SK-N-SH (cell line): Measurements from ENCODE around the gene MPIG6B. TPM values are rescaled to one million over a fixed set of nuclear protein-coding genes. Genes with fewer than 3 reads are reported as not detected.

Source experiments
- CTCF ChIA-PET: fragments of 300-600, 350-600 bp; formaldehyde crosslinking; extraction: SDS; loops from one replicate; lab custom pipeline; 2021; lab: Yijun Ruan, JAX
- POLR2A ChIA-PET: fragments of 350-600 bp; sonication (Branson Sonifier 250); formaldehyde crosslinking; extraction: SDS; loops from one replicate; lab custom pipeline; 2020; ENCODE audit warnings: antibody characterized with exemption, inconsistent platforms; lab: Yijun Ruan, JAX
- DNase-seq: peaks from one replicate; pipeline ENCODE4 v3.0.0; 2012
- H2AFZ ChIP-seq: fragments of 200-600 bp; sonication (generic); 2 replicates; pipeline ENCODE4 v1.8.1; 2016; ENCODE audit warnings: antibody characterized with exemption, mild to moderate bottlenecking, low read depth
- H3F3A ChIP-seq: fragments of 200-600 bp; sonication (generic); replicated peaks from 2 replicates; pipeline ENCODE3; 2016; ENCODE audit warnings: antibody characterized with exemption, mild to moderate bottlenecking; ENCODE audit not compliant: insufficient read depth
- H3K27ac ChIP-seq, 2 experiments: fragments of 200-500 bp in 1 of 2; fragments of 200-600 bp in 1 of 2; sonication (Bioruptor generic) in 1 of 2; sonication (generic), shearing (Covaris generic) in 1 of 2; 2 replicates each; pipeline versions ENCODE4 v1.5.1 to v1.6.1; 2014 to 2016; ENCODE audit warnings: low read depth in 2 of 2, inconsistent platforms in 1 of 2, low read length in 1 of 2, mild to moderate bottlenecking in 1 of 2, mixed read lengths in 1 of 2
- H3K27me3 ChIP-seq: fragments of 200-600 bp; sonication (generic), shearing (Covaris generic); 2 replicates; pipeline ENCODE4 v1.6.1; 2016; ENCODE audit warnings: mixed run types; ENCODE audit not compliant: insufficient read depth
- H3K36me3 ChIP-seq, 2 experiments: fragments of 200-500 bp in 1 of 2; fragments of 200-600 bp in 1 of 2; sonication (Bioruptor generic) in 1 of 2; sonication (generic) in 1 of 2; replicated peaks in 1 of 2; 2 replicates each; pipeline versions ENCODE3 to v1.5.1; 2014 to 2016; ENCODE audit warnings: low read length in 1 of 2, mild to moderate bottlenecking in 1 of 2; ENCODE audit not compliant: insufficient read depth in 2 of 2, control insufficient read depth in 1 of 2
- H3K4me1 ChIP-seq, 2 experiments: fragments of 200-500 bp in 1 of 2; fragments of 200-600 bp in 1 of 2; sonication (Bioruptor generic) in 1 of 2; sonication (generic), shearing (Covaris generic) in 1 of 2; 2 replicates each; pipeline versions ENCODE4 v1.5.1 to v1.6.1; 2014 to 2016; ENCODE audit warnings: low read depth in 1 of 2, low read length in 1 of 2, mixed run types in 1 of 2; ENCODE audit not compliant: insufficient read depth in 2 of 2, control insufficient read depth in 1 of 2
- H3K4me2 ChIP-seq: fragments of 200-600 bp; sonication (generic), shearing (Covaris generic); 2 replicates; pipeline ENCODE4 v1.6.1; 2017; ENCODE audit warnings: mixed run types
- H3K4me3 ChIP-seq, 2 experiments: fragments of 200-500 bp in 1 of 2; fragments of 200-600 bp in 1 of 2; sonication (Bioruptor generic) in 1 of 2; sonication (generic), shearing (Covaris generic) in 1 of 2; 2 replicates each; pipeline versions ENCODE4 v1.5.1 to v1.8.1; 2014 to 2016; ENCODE audit warnings: low read depth in 2 of 2, inconsistent platforms in 1 of 2, low read length in 1 of 2, mild to moderate bottlenecking in 1 of 2, mixed read lengths in 1 of 2, moderate library complexity in 1 of 2
- H3K79me2 ChIP-seq: fragments of 200-600 bp; sonication (generic); 2 replicates; pipeline ENCODE4 v1.8.1; 2017; ENCODE audit warnings: mild to moderate bottlenecking; ENCODE audit not compliant: insufficient read depth
- H3K9ac ChIP-seq: fragments of 200-600 bp; sonication (generic); 2 replicates; pipeline ENCODE4 v1.6.1; 2017; ENCODE audit warnings: mixed run types
- H3K9me2 ChIP-seq: fragments of 200-600 bp; sonication (generic); 2 replicates; pipeline ENCODE4 v1.6.1; 2017; ENCODE audit warnings: mixed run types
- H3K9me3 ChIP-seq: fragments of 200-600 bp; sonication (generic); 2 replicates; pipeline ENCODE4 v1.6.1; 2017; ENCODE audit warnings: mixed run types, mild to moderate bottlenecking, moderate library complexity
- H4K20me1 ChIP-seq: fragments of 200-600 bp; sonication (generic); 2 replicates; pipeline ENCODE4 v1.6.1; 2017; ENCODE audit warnings: mild to moderate bottlenecking, mixed run types; ENCODE audit not compliant: insufficient read depth
- CTCF ChIP-seq: fragments of 200-600 bp; sonication (generic); IDR thresholded peaks from 2 replicates; pipeline ENCODE4 v1.6.1; 2017; ENCODE audit warnings: antibody characterized with exemption, mild to moderate bottlenecking, moderate library complexity
- GABPA ChIP-seq: IDR thresholded peaks from 2 replicates; pipeline ENCODE4 v1.4.0; 2012; ENCODE audit warnings: low read depth, mild to moderate bottlenecking
- GATA2 ChIP-seq: sonication (generic); formaldehyde crosslinking; IDR thresholded peaks from 2 replicates; pipeline ENCODE4 v1.5.0; 2020; ENCODE audit warnings: mild to moderate bottlenecking, missing genetic modification reagents
- IRF3 ChIP-seq: fragments of 150-350 bp; IDR thresholded peaks from 2 replicates; pipeline ENCODE4 v1.6.1; 2016; ENCODE audit warnings: mild to moderate bottlenecking, low read depth, low read length
- JUND ChIP-seq: IDR thresholded peaks from 2 replicates; pipeline ENCODE4 v1.4.0; 2012
- MAX ChIP-seq: IDR thresholded peaks from 2 replicates; pipeline ENCODE4 v1.4.0; 2012; ENCODE audit warnings: low read depth
- NFIC ChIP-seq: IDR thresholded peaks from 2 replicates; pipeline ENCODE4 v1.4.0; 2012; ENCODE audit warnings: borderline replicate concordance
- PBX3 ChIP-seq: IDR thresholded peaks from 2 replicates; pipeline ENCODE4; 2012
- RAD21 ChIP-seq: IDR thresholded peaks from 2 replicates; pipeline ENCODE4 v1.6.1; 2012; ENCODE audit warnings: mild to moderate bottlenecking, low read length
- RCOR1 ChIP-seq: fragments of 150-350 bp; IDR thresholded peaks from 2 replicates; pipeline ENCODE4 v1.6.1; 2017; ENCODE audit warnings: antibody characterized with exemption, low read length
- RFX5 ChIP-seq: IDR thresholded peaks from 2 replicates; pipeline ENCODE4 v1.6.1; 2012; ENCODE audit warnings: mild to moderate bottlenecking, improper control_type of control experiment, low read length
- SIN3A ChIP-seq: IDR thresholded peaks from 2 replicates; pipeline ENCODE4 v1.6.1; 2012; ENCODE audit warnings: low read depth, mild to moderate bottlenecking, low read length, moderate library complexity, borderline replicate concordance
- TAF1 ChIP-seq: IDR thresholded peaks from 2 replicates; pipeline ENCODE4 v1.6.1; 2012; ENCODE audit warnings: low read depth, mild to moderate bottlenecking, low read length, moderate library complexity, borderline replicate concordance
- TCF12 ChIP-seq: IDR thresholded peaks from 2 replicates; pipeline ENCODE4 v1.4.0; 2012
- USF2 ChIP-seq: fragments of 150-350 bp; IDR thresholded peaks from 2 replicates; pipeline ENCODE4 v1.6.1; 2017; ENCODE audit warnings: antibody characterized with exemption, low read length, low read depth, borderline replicate concordance
- ZBTB33 ChIP-seq: IDR thresholded peaks from 2 replicates; pipeline ENCODE4 v1.4.0; 2012; ENCODE audit warnings: low read depth, borderline replicate concordance
- WGBS: methylation state at CpG from one replicate; pipeline ENCODE4 v1.1.6; 2017; ENCODE audit warnings: low lambda C conversion rate; 5-methylcytosine and 5-hydroxymethylcytosine counted together
- polyA plus RNA-seq, 3 experiments: library from polyadenylated mRNA; depleted of rRNA; stranded (reverse); fragments of >200 nt; gene quantifications; 2 replicates each; pipeline ENCODE4 v1.2.3, GENCODE V29; 2012

The MPIG6B gene
- polyA plus RNA-seq, 1 of the 3 experiments (the other 2 are of a cell fraction), result not detected

- Histone ChIP-seq H3K79me2 (peaks cover 40% of the 10 kb centered on the region), H3K9me2 (no peaks in the 10 kb centered on the region), H4K20me1 (peaks cover 21% of the 10 kb centered on the region), H2AFZ (peak within 1 kb of the TSS; percentile 67), H3F3A (peaks cover 44% of the 10 kb centered on the region), H3K4me2 (peak within 1 kb of the TSS; percentile 98), H3K4me1 (peaks cover 13 to 20% of the 10 kb centered on the region in 2 experiments; a peak in 1 of 4 replicates), H3K4me3 (peak within 1 kb of the TSS; percentile 90 to 93), H3K9me3 (no peaks in the 10 kb centered on the region), H3K27ac (peak within 1 kb of the TSS; percentile 94), H3K9ac (peak within 1 kb of the TSS; percentile 98), H3K27me3 (no peaks in the 10 kb centered on the region), H3K36me3 (peaks cover 52 to 55% of the 10 kb centered on the region in 2 experiments)
- TF ChIP-seq ZBTB33 (no peak), MAX (no peak), RCOR1 (no peak), CTCF (peak; percentile 80), IRF3 (no peak)
- no peak for DNase-seq
- CTCF ChIA-PET, result interaction anchor here (0.7 to 7.3 kb wide), 41 partner anchors 8 to 230 kb away, joined by 3 to 45 read pairs (median 4); partner anchors contain the start of genes ABHD16A, EHMT2, GPANK1 and HSPA1B
- 41% methylated on average over 30 of the region's 36 CpGs for WGBS
- POLR2A ChIA-PET, result interaction anchor here (0.6 to 2.0 kb wide), 10 partner anchors 14 to 182 kb away, joined by 3 to 10 read pairs (median 4); partner anchors contain the start of genes ABHD16A, ATP6V1G2, HSPA1B and LSM2
Measured at GRCh38 chr6:31728767-31729514, 5.8 kb downstream of the MPIG6B start, which contains the start of gene DDAH2. TSS of gene DDAH2 (minus strand) at chr6:31729299. CDS start at chr6:31729161, 138 bp downstream.

GRCh38 chr6:31729515-31729978, 6.4 kb downstream of the MPIG6B start:
- Histone ChIP-seq H3K79me2 (peaks cover 46% of the 10 kb centered on the region), H4K20me1 (peaks cover 27% of the 10 kb centered on the region), H3K4me2 (peak overlapping the region; percentile 98), H3K9me3 (no peaks in the 10 kb centered on the region), H3F3A (peaks cover 50% of the 10 kb centered on the region), H2AFZ (peak overlapping the region; percentile 67), H3K36me3 (peaks cover 52 to 60% of the 10 kb centered on the region in 2 experiments), H3K4me1 (peaks cover 18 to 21% of the 10 kb centered on the region in 2 experiments; a peak in 2 of 4 replicates), H3K9ac (peak overlapping the region; percentile 98), H3K27me3 (no peaks in the 10 kb centered on the region), H3K4me3 (peak overlapping the region; percentile 90 to 93), H3K27ac (peak overlapping the region; percentile 94), H3K9me2 (no peaks in the 10 kb centered on the region)
- POLR2A ChIA-PET, result interaction anchor here (0.6 to 2.0 kb wide), 13 partner anchors 11 to 183 kb away, joined by 3 to 10 read pairs (median 4); partner anchors contain the start of genes ABHD16A, ATP6V1G2, HSPA1B and LSM2
- under 1% methylated on average over 15 of the region's 29 CpGs for WGBS
- CTCF ChIA-PET, result interaction anchor here (0.7 to 7.3 kb wide), 38 partner anchors 9 to 230 kb away, joined by 3 to 45 read pairs (median 4); partner anchors contain the start of genes ABHD16A, ATP6V1G2, EHMT2 and GPANK1
- DNase-seq, result peak; percentile 93
- 0 out of 2 replicates have a peak, but pooled peaks have one; percentile 9 for TF ChIP-seq GABPA
- no peak; the same call in 1 of the 2 replicates for TF ChIP-seq NFIC
- TF ChIP-seq SIN3A, result no peak; the same call in 1 of the 2 replicates
- TF ChIP-seq TCF12, result no peak
- TF ChIP-seq RFX5, result no peak
- no peak for TF ChIP-seq GATA2 (CRISPR knock-in tag)
- no peak for TF ChIP-seq USF2
- no peak for TF ChIP-seq PBX3
- 0 out of 2 replicates have a peak, but pooled peaks have one; percentile 35 for TF ChIP-seq JUND
- TF ChIP-seq TAF1, result no peak
- peak; percentile 79 for TF ChIP-seq RAD21
